ENCODE measurements around the gene OR7A5.
"Not testable (repeated sequence)": the region's sequence is repeated elsewhere in the genome, so short reads cannot be mapped to it uniquely, and the experiment has no call there.

The OR7A5 gene

DNA sequence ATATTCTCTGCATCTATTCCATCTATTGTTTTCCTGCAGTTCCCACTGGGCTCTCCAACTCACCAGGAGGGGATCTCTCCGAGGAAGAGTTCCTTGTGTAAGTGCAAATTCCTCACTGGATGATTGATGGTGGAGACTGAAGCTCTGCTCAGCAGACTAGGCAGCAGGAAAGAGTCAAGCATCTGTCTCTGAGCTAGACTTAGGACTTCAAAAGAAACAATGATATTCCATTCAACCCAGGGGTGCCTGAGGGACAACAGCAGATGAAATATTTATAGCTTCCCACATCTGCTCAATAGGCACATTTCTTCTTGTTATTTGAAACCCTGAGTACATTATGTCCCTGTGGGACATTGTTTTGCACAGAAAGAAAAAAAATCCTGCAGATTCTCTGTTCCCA lies at the start of gene OR7A5, which contains the start of gene OR7C1:
Gene OR7A5, minus strand, starts transcription at position 175 of the 400 bp plus-strand sequence. CDS start 6,944 bp downstream, outside the sequence.
Gene OR7C1, minus strand, starts transcription at position 175 of the 400 bp plus-strand sequence. CDS start 35,049 bp downstream, outside the sequence.
- no peak for DNase-seq

DNA sequence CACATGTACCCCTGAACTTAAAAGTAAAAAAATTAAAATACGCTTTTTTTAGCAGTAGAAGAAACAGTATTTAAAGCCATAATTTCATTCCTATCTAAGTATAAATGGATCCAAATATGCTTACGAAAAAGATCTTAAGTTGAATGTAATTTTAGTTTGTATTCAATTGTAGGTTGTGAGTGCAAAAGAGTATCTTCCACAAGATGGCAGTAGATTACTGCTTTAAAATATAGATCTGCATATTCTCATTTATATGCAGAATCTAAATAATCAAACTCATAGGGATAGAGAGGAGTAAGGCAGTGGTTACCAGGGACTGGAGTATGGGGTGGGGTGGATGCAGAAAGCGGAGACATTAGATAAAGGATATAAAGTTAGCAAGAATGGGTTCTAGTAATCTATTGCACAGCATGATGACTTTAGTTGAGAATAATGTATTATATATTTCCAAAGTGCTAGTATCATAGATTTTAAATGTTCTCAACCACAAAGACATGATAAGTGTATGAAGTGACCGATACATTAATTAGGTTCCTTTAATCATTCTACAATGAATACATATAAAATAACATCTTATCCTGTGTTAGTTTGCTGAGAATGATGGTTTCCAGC lies 36.7 kb upstream of the OR7A5 start:
- DNase-seq, result no peak

DNA sequence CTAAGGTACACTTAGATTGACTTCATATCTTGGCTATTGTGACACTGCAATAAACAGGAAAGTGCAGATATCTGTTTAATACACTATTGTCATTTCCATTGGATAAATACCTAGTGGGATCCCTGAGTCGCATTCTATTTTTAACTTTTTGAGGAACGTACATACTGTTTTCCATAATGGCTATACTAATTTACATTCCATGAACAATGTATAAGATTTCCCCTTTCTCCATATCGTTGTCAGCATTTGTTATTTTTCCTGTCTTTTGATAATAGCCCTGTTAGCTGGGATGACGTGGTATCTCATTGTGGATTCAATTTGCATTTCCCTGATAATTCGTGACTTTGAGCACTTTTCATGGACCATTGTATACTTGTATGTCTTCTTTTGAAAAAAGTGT lies 33.5 kb upstream of the OR7A5 start:
- DNase-seq, result no peak

DNA sequence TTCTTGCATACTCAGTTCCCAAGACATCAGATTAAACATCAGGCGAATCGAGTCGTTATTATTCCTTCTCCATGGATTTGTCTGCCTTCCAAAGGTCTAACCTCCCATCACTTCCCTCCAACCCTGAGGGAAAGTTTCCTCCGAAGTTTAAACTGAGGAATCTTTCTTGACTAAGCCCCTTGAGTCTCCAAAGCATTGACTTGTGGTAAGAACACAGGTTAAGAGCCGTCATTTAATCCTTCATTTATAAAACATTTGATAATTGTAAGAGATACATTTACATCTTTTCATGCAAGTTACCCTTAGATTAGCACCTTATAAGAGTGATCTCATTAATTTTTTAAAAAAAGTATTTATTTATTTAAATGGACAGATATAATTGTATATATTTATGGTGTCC lies 13.8 kb upstream of the OR7A5 start, which contains the start of gene OR7A10:
Gene OR7A10, minus strand, starts transcription at position 101 of the 400 bp plus-strand sequence. CDS start 7,045 bp downstream, outside the sequence.
- DNase-seq, result no peak

DNA sequence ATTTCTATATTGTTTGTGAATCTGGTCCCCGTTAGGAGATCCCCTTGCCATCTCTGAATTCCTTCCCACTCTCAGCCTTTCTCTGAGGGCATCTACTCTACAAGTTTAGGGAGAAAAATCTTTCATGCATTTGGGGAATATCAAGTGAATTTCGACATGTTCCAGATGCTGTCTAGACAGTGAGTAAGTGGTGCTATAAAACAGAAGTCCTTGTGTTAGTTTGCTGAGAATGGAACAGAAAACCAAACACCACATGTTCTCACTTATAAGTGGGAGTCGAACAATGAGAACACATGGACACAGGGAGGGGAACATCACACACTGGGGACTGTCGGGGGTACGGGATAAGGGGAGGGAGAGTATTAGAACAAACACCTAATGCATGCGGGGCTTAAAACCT lies 8.6 kb upstream of the OR7A5 start:
- no peak for DNase-seq

DNA sequence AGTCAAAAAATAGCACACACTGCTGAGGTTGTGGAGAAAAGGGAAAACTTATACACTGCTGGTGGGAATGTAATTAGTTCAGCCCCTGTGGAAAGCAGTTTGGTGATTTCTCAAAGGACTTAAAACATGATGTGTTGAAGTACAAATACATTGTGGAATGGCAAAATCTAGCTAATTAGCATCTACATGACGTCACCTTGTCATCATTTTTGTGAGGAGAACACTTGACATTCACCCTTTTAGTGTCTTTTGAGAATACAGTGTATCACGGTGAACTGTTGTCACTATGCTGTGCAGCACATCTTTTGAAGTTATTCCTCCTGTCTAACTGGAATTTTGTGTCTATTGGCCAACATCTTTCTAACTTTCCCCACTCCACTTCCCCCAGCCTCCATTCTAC lies 8.2 kb upstream of the OR7A5 start:
- no peak for DNase-seq

DNA sequence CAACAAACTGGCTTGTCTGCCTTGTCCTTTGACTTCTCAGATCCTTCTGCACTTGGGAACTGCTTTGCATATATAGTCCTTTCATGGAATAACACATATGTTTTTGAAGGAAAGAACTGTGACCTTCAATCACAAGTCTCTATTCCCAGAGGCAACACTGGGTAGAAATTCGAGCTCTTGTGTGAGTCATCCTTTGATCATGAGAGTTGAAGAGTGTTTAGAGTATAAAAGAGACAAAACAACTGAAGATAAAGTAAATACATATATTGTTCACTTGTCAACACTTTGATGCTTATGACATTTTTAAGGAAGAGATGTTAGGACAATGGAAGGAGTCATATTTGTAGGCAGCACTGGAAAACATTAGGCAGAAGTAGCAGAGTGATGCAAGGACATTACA lies 5.2 kb upstream of the OR7A5 start:
- DNase-seq, result no peak

DNA sequence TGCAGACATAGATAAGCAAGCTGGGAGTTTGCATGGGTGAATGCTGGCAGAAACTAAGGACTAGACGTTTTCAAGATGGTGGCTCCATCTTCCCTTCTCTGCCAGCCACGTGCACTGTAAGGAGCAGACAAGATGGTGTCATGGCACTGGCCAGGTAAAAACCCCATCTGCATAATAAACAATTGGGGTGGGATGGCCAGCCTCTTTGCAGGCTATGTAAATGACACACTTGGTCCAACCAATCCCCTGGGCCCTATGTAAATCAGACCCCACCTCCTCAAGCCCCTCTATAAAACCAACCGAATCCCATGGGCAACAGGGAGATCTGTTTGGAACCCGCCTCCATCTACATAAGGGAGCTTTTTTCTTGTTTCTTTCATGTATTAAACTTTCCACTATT lies 2.4 kb upstream of the OR7A5 start:
- no peak for DNase-seq

DNA sequence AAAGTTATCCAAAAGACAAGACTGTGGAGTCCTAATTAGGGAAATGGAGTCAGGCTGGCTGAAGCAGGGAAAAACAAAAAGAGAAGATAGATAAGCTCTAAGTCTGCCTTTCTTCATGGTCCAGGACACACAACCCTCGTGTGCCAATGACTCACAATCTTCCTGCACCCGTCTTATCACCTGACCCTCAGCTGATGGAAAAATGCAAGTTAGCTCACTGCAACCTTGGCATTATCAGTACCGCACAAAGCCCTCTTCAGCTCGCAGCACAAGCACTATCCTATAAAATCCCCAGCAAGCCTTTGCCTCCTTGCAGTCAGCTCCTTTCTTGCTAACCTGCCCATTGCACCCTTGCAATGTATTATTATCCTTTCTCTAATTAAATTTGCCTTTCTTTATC lies 4.3 kb downstream of the OR7A5 start:
- no peak for DNase-seq

DNA sequence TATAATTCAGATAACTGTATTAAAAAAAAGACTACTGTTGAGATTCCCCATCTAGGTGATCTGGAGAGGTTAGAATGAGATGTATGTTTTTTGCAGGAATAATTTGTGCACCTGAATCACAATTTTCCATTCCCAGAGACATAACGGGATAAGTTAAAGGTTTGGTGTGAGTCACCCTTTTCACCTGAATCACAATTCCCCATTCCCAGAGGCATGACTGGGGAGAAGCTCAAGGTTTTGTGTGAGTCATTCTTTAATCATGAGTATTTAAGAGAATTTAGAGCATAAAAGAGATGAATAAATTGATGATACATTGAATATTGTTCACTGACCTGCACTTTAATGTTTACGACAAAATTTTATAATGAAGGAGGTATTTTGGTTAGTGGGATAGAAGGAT lies 9.0 kb downstream of the OR7A5 start:
- DNase-seq, result no peak

DNA sequence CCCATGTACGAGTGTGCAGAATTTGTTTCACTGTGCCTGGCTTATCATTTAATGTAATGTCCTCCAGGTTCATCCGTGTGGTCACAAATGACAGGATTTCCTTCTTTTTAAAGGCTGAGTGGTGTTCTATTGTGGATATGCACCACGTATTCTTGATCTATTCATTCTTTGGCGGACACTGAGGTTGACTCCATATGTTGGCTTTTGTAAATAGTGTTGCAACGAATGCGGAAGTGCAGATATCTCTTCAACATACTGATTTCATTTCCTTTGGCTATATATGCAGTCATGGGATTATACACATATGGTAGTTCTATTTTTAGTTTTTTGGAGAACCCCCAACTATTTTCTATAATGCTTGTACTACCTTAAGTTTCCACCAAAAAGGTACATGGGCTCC lies 13.0 kb downstream of the OR7A5 start:
- no peak for DNase-seq

DNA sequence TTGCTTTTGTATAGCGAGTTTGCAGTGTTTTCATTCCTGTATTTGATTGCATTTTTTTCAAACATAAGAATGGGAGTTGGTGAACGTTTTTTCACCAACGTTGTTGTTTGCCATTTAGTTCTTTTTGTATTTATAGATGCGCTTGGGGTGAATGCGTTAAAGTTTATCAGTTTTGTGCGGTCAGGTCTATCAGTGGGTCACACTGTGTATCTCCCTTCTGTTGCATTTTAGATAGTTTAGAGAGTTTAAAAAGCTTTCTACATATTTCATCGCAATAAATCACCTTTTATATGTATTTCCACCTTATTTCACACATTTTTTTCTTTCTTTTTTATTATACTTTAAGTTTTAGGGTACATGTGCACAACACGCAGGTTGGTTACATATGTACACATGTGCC lies 16.4 kb downstream of the OR7A5 start:
- DNase-seq, result no peak

DNA sequence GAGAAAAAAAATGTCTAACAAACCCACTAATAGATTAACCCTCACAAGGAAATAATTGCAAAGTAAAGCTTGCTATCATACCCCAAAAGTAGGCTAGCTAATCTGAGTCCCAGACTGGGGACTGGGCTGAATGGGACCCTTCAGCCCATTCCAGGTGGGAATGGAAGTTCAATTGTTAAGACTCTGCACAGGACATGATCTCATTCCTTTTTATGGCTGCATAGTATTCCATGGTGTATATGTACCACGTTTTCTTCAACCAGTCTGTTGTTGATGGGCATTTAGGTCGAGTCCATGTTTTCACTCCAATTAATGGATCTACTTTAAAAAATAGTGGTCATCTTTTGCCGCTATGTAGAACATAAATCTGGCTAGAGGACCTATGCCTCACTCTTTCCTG lies 17.9 kb downstream of the OR7A5 start:
- no peak for DNase-seq

DNA sequence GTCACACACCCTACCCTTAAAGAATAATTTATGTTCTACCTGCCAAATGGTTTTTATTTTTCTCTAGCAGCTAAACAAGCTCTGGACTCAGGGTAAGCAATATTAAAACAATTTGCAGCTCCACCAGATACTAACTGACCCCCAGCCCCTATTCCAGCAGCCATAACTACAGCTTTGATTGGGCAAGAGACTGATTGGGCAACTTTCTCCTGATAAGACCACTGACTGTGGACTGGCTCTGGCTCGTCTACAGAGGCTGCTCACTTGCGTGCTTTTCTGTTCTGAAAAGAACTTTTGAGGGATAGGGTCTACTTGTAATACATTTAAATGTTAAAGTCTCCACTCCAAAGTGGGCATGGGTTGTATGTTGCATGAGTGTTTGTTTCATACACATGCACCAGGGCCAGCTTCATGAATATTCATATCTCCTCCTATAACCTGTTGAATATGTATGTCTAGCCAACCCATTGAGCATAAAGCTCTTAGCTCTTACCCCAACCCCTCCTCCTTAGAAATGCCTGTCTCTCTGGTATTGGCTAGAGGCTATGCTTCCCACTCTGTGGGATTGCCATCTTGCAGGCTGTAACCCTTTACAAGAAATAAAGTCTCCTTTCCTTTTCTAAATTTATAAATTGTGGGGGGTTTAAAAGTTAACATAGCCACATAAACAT lies 19.9 kb downstream of the OR7A5 start:
- no peak for DNase-seq

DNA sequence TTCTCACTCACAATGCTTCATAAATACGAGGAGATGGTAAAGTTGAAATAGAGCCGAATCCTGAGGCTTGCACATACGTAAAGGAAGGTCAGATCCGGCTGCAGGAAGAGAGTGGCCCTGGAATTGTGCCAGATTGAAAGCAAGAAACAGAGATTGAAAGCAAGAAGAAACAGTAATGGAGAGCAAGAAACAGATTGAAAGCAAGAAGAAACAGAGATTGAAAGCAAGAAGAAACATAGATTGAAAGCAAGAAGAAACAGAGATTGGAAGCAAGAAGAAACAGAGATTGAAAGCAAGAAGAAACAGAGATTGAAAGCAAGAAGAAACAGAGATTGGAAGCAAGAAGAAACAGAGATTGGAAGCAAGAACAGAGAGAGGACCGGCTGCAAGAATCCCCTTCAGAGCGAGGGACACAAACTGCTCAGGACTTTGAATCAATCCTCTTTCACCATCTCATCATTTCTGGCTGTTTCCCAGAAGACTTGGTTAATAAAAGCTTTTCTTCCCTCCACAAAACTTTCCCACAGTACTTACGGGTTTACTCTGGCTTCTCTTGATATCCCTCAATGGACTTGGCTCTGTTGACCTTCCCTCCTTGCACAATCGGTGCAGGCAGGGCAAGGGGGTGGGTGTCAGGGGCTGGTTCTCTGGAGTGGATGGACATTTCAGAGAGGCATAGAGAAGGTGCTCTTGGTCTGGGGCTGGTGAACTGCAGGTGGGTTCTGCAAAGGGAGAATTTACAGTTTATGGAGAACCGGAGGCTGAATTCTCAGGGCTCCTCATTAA lies 25.5 kb downstream of the OR7A5 start:
- no peak for DNase-seq

DNA sequence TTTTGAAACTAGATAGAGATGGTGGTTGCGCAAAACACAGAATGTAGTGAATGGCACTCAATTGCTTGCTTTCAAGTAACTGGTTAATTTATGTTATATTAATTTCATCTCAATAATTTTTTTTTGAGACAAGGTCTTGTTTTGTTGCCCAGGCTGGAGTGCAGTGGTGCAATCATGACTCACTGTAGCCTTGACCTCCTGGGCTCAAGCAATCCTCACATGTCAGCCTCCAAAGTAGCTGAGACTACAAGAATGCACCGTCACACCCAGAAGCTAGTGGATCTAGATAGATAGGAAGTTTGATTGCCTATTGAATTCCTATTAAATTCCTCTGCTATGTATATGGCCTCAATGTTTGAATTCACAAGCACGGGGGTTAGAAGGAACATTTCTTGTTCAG lies 30.2 kb downstream of the OR7A5 start:
- no peak for DNase-seq

DNA sequence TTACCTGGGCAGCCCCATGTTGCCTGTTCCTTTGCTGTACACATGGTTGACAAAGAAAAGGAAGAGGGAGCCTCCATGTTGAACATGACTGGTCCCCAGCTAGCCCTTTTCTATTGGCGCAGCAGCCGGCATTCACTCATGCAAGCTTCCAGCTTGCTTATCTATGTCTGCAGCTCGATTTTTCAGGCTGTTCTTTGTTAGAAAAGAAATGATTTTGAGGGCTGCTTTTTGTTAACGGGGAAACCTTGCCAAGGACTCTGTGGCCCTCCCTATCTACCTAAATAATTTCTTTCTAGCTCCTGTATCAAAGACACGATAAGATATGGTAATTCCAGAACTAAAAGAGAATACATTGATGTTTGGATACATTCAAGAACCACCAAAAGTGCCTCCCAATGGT lies 36.2 kb downstream of the OR7A5 start:
- no peak for DNase-seq

DNA sequence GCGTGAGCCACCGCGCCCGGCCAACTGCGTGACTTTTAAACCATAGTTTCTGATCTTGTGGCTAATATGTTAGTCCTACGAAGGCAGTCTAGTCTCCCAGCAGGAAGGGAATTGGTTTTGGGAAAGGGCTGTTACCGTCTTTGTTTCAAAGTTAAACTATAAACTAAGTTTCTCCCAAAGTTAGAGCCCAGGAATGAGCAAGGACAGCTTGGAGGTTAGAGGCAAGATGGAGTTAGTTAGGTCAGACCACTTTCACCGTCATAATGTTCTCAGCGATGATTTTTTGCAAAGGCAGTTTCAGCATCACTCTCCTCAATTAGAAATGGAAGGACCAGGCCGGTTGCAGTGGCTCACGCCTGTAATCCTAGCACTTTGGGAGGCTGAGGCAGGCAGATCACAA lies 39.0 kb downstream of the OR7A5 start:
- no peak for DNase-seq

DNA sequence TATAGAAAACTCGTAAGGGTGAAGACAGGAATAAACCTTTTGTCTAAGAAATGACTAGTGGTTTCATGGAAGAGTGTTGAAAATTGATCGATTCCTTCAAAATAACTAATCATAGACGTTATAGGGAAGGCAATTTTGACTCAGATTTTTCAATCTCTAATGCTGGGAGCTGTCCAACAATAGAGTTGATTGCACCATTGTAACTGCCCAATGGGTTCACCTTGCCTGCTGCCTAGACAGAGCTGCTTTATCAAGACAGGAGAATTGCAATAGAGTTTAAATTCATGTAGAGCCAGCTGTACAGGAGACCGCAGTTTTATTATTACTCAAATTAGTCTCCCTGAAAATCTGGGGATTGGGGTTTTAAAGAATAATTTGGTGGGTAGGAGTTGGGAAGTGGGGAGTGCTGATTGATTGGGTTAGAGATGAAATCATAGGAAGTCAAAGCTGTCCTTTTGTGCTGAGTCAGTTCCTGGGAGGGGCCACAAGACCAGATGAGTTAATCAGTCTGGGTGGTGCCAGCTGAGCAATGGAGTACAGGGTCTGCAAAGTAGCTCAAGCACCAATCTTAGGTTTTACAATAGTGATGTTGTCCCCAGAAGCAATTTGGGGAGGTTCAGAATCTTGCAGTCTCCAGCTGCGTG lies 39.8 kb downstream of the OR7A5 start:
- DNase-seq, result no peak

DNA sequence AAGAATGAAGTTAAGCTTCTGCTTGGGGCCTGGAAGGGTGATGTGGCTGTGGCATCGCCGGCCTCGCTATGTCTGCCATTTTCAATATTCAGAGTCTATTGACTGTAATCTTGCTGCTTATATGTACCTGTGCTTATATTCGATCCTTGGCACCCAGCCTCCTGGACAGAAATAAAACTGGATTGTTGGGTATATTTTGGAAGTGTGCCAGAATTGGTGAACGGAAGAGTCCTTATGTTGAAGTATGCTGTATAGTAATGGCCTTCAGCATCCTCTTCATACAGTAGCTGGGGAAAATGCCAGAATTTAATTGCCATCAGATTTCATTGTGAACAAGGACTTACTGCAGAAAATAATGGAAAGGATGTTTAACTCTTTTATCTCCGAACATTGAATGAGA lies 42.7 kb downstream of the OR7A5 start:
- DNase-seq, result not testable (repeated sequence)

DNA sequence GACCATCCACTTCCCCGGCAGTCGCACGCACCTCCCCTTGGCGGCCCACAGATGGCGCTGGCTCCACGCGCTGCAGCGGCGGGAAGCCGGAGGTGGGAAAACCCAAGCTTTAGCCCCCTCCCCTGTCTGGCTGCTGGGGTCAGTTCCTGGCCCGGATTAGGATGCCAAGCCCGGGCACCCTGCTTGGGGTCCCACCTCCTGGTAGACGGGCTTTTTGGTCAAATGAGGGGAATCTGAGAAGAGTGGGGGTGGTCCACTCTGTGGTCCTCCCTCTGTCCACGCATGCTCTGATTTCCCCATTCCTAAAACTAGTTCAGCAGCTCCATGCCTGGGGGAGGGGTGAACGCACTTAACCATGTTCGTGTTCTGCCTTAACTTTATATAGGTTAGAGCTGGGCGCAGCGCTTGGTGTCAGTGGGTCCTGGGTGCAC lies 48.5 kb downstream of the OR7A5 start:
- DNase-seq, result no peak

DNA sequence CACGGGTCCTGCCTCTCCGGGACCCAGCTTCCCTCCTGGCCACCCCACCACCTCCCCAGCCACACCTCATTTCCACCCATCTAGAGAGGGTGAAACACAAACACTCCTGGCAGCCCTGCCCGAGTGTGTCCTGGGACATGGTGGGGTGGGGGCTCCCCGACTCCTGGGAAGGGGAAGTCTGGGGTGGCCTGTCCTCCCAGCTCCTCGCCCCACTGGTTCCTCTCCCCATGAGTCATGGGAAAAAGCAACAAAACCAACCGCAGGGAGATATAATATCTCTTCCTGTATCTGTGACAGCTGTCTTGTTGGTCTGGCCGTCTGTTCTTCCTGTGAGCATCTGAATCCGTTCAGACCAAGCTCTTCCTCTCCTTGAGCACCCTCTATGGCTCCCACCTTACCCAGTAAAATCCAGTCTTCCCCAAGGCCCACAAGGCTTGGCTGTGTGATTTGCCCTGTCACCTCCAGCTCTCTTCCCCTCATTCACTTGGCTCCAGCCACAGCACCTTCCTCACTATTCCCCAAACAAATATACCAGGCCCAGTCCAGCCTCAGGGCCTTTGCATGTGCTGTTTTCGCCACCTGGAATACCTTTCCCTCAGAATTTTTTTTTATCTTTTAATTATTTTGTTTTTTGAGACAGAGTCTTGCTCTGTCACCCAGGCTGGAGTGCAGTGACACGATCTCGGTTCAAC lies 49.7 kb downstream of the OR7A5 start:
- not testable (repeated sequence) for DNase-seq

DNA sequence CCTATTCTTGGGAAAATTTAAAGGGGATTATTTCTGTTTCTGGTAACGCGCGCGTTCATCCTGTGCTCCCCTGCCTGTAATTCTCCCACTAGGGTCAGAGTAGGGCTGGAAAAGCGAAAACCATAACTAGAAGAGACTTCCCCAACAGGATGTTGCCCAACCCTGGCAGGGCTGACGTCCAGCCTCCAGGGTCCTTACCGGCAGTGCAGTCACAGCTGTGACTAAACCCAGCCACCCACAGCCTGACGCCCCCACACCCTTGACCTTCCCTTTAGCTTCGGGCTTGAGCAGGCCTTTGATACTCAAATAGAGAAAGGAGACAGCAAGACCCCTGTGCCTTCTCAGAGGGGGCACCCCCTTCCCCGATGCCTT lies 50.3 kb downstream of the OR7A5 start:
- not testable (repeated sequence) for DNase-seq

Measured in activated CD4-positive, alpha-beta T cell treated with anti-CD3 and anti-CD28 coated beads for 4 hours (primary cell).